Thyroid gland (tissue), 4 donors: ENCODE measurements around the gene B9D1.

Source experiments
- CTCF ChIP-seq, 6 experiments: fragments of 200-600 bp in 3 of 6; fragments of 450-650 bp in 3 of 6; sonication (generic) in 3 of 6; IDR thresholded peaks; one replicate each; pipeline ENCODE4 v1.5.1; 2016 to 2019; ENCODE audit warnings: antibody characterized with exemption in 6 of 6, mild to moderate bottlenecking in 2 of 6, inconsistent platforms in 1 of 6, moderate library complexity in 1 of 6
- POLR2A ChIP-seq, 2 donors: fragments of 450-650 bp; IDR thresholded peaks; one replicate each; pipeline ENCODE4 v1.6.1; 2017; ENCODE audit warnings: antibody characterized with exemption in 2 of 2, mild to moderate bottlenecking in 2 of 2, moderate library complexity in 1 of 2

DNA sequence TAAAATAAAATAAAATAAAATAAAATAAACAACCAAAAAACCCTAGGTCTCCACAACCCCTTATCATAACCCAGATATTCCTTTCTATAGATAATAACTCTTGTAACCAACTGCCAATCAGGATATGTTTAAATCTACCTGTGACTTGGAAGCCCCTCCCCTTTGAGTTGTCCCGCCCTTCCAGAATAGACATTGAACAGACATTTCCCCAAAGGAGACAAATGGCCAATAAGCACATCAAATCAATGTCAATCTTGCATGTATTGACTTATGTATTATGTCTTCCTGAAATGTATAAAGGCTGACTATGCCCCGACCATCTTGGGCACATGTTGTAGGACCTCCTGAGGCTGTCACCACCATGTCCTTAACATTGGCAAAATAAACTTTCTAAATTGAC lies 14.3 kb upstream of the B9D1 start:
- TF ChIP-seq CTCF (IDR thresholded peaks at IDR 0.05) (no peak), POLR2A (IDR thresholded peaks at IDR 0.05) (no peak)
